ENCODE measurements around the gene MDK.

The MDK gene

GRCh38 chr11:46382646-46383403, 1.4 kb downstream of the MDK start:
- DNase-seq (ENCODE audit: low spot score): no peak

GRCh38 chr11:46383404-46383758, 1.9 kb downstream of the MDK start:
- DNase-seq (ENCODE audit: low spot score): no peak

- DNase-seq (ENCODE audit: low spot score): no peak
Measured at GRCh38 chr11:46383974-46384701, 2.7 kb downstream of the MDK start.

- DNase-seq (ENCODE audit: low spot score): no peak
Measured at GRCh38 chr11:46385169-46386004, 3.9 kb downstream of the MDK start.

- DNase-seq (ENCODE audit: low spot score): no peak
Measured at GRCh38 chr11:46386005-46386578, 4.6 kb downstream of the MDK start.

GRCh38 chr11:46386674-46387073, 5.2 kb downstream of the MDK start:
- no peak for DNase-seq (ENCODE audit: low spot score)

GRCh38 chr11:46387456-46387855, 6.0 kb downstream of the MDK start:
- DNase-seq (ENCODE audit: low spot score): no peak

GRCh38 chr11:46387919-46388618, 6.6 kb downstream of the MDK start:
- DNase-seq (ENCODE audit: low spot score): no peak

GRCh38 chr11:46388619-46389449, 7.4 kb downstream of the MDK start:
- no peak for DNase-seq (ENCODE audit: low spot score)

GRCh38 chr11:46389450-46390330, 8.2 kb downstream of the MDK start:
- peak; percentile 70 for DNase-seq (ENCODE audit: low spot score)

- DNase-seq (ENCODE audit: low spot score): no peak
Measured at GRCh38 chr11:46390331-46391171, 9.1 kb downstream of the MDK start.

- no peak for DNase-seq (ENCODE audit: low spot score)
Measured at GRCh38 chr11:46391186-46391577, 9.7 kb downstream of the MDK start.

- DNase-seq (ENCODE audit: low spot score): no peak
Measured at GRCh38 chr11:46391578-46392420, 10.3 kb downstream of the MDK start, which contains the start of gene CHRM4. TSS of gene CHRM4 (minus strand) at chr11:46391776. CDS start at chr11:46386557, 5,219 bp downstream.

- peak; percentile 56 for DNase-seq (ENCODE audit: low spot score)
Measured at GRCh38 chr11:46392421-46393230, 11.2 kb downstream of the MDK start.

- DNase-seq (ENCODE audit: low spot score): no peak
Measured at GRCh38 chr11:46393231-46393616, 11.8 kb downstream of the MDK start.

GRCh38 chr11:46393759-46394158, 12.3 kb downstream of the MDK start:
- DNase-seq (ENCODE audit: low spot score): no peak

GRCh38 chr11:46397526-46397925, 16.1 kb downstream of the MDK start:
- no peak for DNase-seq (ENCODE audit: low spot score)
